Neural progenitor cell (in vitro differentiated cells): ENCODE measurements around the gene USP17L5.
"Not testable (repeated sequence)": the region's sequence is repeated elsewhere in the genome, so short reads cannot be mapped to it uniquely, and the experiment has no call there.

Source experiments
- CTCF ChIP-seq: fragments of 200-600 bp; sonication (generic); IDR thresholded peaks from 2 replicates; pipeline ENCODE4 v1.5.1; 2017; ENCODE audit warnings: antibody characterized with exemption, mild to moderate bottlenecking
- EZH2 ChIP-seq: fragments of 200-600 bp; sonication (generic); IDR thresholded peaks from 2 replicates; pipeline ENCODE4 v1.6.1; 2017; ENCODE audit warnings: antibody characterized with exemption, mild to moderate bottlenecking, moderate library complexity
- EZH2phosphoT487 ChIP-seq: fragments of 200-600 bp; sonication (generic); IDR thresholded peaks from 2 replicates; pipeline ENCODE4 v1.6.1; 2017; ENCODE audit warnings: antibody characterized with exemption

DNA sequence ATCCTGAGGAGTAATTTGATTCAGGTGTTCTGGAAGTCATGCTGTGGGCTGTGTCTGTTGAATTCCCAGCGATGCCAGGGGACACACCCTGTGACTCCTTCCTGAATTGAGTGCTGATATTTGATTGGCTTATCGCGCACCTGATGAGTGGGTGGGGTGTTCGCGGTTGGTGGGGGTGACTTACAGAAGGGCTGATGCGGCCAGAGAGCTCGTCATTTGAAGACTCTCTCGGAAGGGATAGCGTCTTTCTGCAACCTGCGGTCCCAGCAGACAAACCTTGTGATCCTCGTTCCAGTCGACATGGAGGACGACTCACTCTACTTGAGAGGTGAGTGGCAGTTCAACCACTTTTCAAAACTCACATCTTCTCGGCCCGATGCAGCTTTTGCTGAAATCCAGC is 23.6 kb downstream of the USP17L5 start, which contains the start of gene USP17L30:
- not testable (repeated sequence) for TF ChIP-seq CTCF, EZH2, EZH2phosphoT487
